PC-3 (cell line): Measurements from ENCODE around the gene C15orf39.

ENCODE experiments used
- EZH2 ChIP-seq: fragments of 300-600 bp; sonication (generic); IDR thresholded peaks from one replicate; pipeline ENCODE4 v1.6.1; 2017; ENCODE audit warnings: antibody characterized with exemption, mild to moderate bottlenecking, low read length; ENCODE audit not compliant: unreplicated experiment
- EZH2phosphoT487 ChIP-seq: fragments of 300-600 bp; sonication (generic); IDR thresholded peaks from 2 replicates; pipeline ENCODE4 v1.6.1; 2018; ENCODE audit warnings: mild to moderate bottlenecking, antibody characterized with exemption, low read length, borderline replicate concordance
- TF ChIP-seq, protein P1 (sequence below): fragments of 300-600 bp; sonication (generic); conservative IDR thresholded peaks from 2 replicates; pipeline ENCODE4 v1.5.1; 2017; ENCODE audit warnings: antibody characterized with exemption, low read depth, mild to moderate bottlenecking, low read length

DNA sequence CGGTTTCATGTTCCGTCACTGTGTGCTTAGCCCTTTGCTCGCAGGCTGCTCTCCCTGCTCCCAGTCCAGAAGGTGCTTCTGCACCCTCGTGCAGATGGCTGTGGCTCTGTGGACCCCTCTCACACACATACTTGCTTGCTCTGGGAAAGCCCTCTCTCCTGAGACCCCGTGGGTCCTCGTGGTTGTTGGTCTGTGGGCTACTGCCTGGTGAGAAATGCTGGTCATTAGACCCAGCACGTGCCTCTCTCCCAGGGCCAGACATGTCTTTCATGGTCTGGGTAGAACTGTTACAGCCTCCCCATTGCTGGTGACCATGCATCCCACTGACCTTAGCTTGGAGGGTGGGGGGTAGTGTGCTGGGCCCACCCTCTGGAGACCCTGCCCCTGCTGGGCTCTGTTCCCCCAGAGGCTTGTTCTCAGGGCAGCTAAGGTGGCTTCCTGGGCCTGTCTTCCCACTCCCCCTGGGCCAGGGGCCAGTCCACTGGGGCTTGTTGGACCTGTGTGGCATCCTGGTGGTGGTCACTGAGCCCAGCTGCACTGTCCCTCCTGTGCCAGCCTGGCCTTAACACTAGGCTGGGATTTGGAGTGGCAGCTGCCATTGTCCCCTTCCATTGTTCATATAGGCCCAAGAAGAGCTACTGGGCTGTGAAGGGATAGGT is 10.6 kb downstream of the C15orf39 start:
- TF ChIP-seq, protein P1, sequence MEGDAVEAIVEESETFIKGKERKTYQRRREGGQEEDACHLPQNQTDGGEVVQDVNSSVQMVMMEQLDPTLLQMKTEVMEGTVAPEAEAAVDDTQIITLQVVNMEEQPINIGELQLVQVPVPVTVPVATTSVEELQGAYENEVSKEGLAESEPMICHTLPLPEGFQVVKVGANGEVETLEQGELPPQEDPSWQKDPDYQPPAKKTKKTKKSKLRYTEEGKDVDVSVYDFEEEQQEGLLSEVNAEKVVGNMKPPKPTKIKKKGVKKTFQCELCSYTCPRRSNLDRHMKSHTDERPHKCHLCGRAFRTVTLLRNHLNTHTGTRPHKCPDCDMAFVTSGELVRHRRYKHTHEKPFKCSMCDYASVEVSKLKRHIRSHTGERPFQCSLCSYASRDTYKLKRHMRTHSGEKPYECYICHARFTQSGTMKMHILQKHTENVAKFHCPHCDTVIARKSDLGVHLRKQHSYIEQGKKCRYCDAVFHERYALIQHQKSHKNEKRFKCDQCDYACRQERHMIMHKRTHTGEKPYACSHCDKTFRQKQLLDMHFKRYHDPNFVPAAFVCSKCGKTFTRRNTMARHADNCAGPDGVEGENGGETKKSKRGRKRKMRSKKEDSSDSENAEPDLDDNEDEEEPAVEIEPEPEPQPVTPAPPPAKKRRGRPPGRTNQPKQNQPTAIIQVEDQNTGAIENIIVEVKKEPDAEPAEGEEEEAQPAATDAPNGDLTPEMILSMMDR = no peak
- TF ChIP-seq EZH2phosphoT487 (no peak), EZH2 (no peak)
